ENCODE data around the gene ASB4.
A peak's percentile ranks its signal among the peaks of the same experiment; 100 is the strongest.
"Not testable (repeated sequence)": the region's sequence is repeated elsewhere in the genome, so short reads cannot be mapped to it uniquely, and the experiment has no call there.

The ASB4 gene

GRCh38 chr7:95501261-95501832, 15.6 kb downstream of the ASB4 start:
- Mint-ChIP-seq H3K36me3 (ENCODE audit: low read depth) (no peaks in the 10 kb centered on the region), H3K4me1 (peaks cover 8% of the 10 kb centered on the region), H3K4me3 (no peak overlapping the region), H3K27ac (peak overlapping the region in 1 of 3 experiments; percentile 20), H3K27me3 (ENCODE audit: low read depth) (no peaks in the 10 kb centered on the region), H3K9me3 (no peaks in the 10 kb centered on the region)
- TF ChIP-seq, protein P1, sequence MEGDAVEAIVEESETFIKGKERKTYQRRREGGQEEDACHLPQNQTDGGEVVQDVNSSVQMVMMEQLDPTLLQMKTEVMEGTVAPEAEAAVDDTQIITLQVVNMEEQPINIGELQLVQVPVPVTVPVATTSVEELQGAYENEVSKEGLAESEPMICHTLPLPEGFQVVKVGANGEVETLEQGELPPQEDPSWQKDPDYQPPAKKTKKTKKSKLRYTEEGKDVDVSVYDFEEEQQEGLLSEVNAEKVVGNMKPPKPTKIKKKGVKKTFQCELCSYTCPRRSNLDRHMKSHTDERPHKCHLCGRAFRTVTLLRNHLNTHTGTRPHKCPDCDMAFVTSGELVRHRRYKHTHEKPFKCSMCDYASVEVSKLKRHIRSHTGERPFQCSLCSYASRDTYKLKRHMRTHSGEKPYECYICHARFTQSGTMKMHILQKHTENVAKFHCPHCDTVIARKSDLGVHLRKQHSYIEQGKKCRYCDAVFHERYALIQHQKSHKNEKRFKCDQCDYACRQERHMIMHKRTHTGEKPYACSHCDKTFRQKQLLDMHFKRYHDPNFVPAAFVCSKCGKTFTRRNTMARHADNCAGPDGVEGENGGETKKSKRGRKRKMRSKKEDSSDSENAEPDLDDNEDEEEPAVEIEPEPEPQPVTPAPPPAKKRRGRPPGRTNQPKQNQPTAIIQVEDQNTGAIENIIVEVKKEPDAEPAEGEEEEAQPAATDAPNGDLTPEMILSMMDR (IDR thresholded peaks at IDR 0.05; ENCODE audit: unreplicated experiment in 3 of 3): no peak

DNA sequence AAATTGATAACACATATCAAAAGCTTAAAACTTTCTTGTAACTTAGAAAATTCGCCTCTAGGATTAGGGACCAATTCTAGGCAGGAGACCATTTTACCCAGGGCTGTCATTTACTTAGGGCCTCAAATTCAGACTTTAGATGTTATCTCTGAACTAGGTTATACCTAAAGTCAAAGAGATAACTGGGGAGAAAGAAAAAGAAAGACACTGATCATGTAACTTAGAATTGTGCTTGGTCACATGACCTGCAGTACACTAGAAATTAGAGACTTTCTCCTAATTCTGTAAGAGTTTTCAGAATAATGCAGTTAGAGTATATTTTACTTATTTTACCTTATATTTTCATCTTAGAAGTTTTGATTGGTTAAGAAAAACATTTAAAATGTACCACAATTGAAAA, 16.7 kb downstream of the ASB4 start:
- no peak overlapping the region for H3K4me3 Mint-ChIP-seq
- TF ChIP-seq, protein P1 (IDR thresholded peaks at IDR 0.05; ENCODE audit: unreplicated experiment in 3 of 3): no peak
- H3K27me3 Mint-ChIP-seq (ENCODE audit: low read depth): no peaks in the 10 kb centered on the region
- H3K9me3 Mint-ChIP-seq: no peaks in the 10 kb centered on the region
- peaks cover 8% of the 10 kb centered on the region for H3K4me1 Mint-ChIP-seq
- H3K36me3 Mint-ChIP-seq (ENCODE audit: low read depth): no peaks in the 10 kb centered on the region
- no peak overlapping the region for H3K27ac Mint-ChIP-seq

GRCh38 chr7:95503271-95504131, 17.8 kb downstream of the ASB4 start:
- H3K27ac Mint-ChIP-seq: no peak overlapping the region
- H3K4me1 Mint-ChIP-seq: peaks cover 8% of the 10 kb centered on the region
- no peaks in the 10 kb centered on the region for H3K9me3 Mint-ChIP-seq
- H3K4me3 Mint-ChIP-seq: no peak overlapping the region
- no peaks in the 10 kb centered on the region for H3K27me3 Mint-ChIP-seq (ENCODE audit: low read depth)
- TF ChIP-seq, protein P1 (IDR thresholded peaks at IDR 0.05; ENCODE audit: unreplicated experiment in 3 of 3): no peak
- no peaks in the 10 kb centered on the region for H3K36me3 Mint-ChIP-seq (ENCODE audit: low read depth)

DNA sequence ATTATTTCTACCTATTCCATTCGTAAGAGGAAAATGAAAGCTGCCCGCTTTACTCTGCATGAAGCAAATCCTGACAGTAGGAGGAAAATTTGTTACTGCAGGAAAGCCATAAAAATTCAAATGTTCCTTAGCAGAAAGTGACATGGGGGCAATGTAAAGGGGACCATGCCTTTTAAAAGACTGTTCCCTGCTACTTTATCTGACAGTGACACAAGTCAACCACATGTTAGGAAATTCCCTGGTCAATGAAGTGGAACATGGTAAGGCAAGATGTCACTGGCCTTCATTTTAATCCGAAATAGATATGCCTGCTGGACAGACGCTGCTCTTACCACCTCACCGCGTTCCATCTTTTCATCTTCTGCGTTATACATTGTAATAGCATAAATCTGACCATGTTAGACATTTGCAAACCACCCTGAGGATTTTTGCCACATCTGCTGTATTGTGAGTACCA, 18.4 kb downstream of the ASB4 start:
- H3K9me3 Mint-ChIP-seq; H3K27ac Mint-ChIP-seq; H3K36me3 Mint-ChIP-seq (ENCODE audit: low read depth); H3K4me1 Mint-ChIP-seq; H3K4me3 Mint-ChIP-seq; H3K27me3 Mint-ChIP-seq (ENCODE audit: low read depth): not testable (repeated sequence)

- no peaks in the 10 kb centered on the region for H3K27me3 Mint-ChIP-seq (ENCODE audit: low read depth)
- no peak overlapping the region for H3K27ac Mint-ChIP-seq
- H3K4me1 Mint-ChIP-seq: no peaks in the 10 kb centered on the region
- H3K9me3 Mint-ChIP-seq: no peaks in the 10 kb centered on the region
- no peak overlapping the region for H3K4me3 Mint-ChIP-seq
- H3K36me3 Mint-ChIP-seq (ENCODE audit: low read depth): no peaks in the 10 kb centered on the region
- TF ChIP-seq, protein P1 (IDR thresholded peaks at IDR 0.05; ENCODE audit: unreplicated experiment in 3 of 3): no peak
These were observed 23.0 kb downstream of the ASB4 start for GRCh38 chr7:95508780-95509179.

DNA sequence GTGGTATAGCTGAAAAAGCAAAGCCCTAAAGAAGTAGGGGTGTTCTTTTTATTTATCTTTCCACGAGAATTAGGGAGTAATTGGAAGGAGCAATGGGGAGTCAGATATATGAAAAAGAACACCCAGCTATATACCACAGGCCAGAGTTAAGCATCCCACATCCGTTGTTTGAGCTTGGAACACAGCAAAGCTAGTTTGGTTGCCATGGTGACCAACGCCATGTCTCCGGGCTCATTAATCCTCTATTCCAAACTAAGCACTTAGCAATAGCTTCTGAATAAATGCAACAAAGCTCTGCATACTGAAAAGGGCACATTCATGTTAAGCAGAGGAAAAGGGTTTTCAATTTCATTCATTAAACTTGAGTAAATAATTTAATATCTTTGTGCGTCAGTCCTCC, 23.5 kb downstream of the ASB4 start:
- H3K27ac Mint-ChIP-seq: no peak overlapping the region
- no peak overlapping the region for H3K4me3 Mint-ChIP-seq
- H3K4me1 Mint-ChIP-seq: no peaks in the 10 kb centered on the region
- no peaks in the 10 kb centered on the region for H3K9me3 Mint-ChIP-seq
- no peaks in the 10 kb centered on the region for H3K27me3 Mint-ChIP-seq (ENCODE audit: low read depth)
- TF ChIP-seq, protein P1 (IDR thresholded peaks at IDR 0.05; ENCODE audit: unreplicated experiment in 3 of 3): no peak
- H3K36me3 Mint-ChIP-seq (ENCODE audit: low read depth): no peaks in the 10 kb centered on the region
